Lower leg skin (tissue), 4 donors: ENCODE results near the gene RPL31. TPM values are rescaled to one million over a fixed set of nuclear protein-coding genes. Genes with fewer than 3 reads are reported as not detected.

ENCODE experiments used
- DNase-seq, 2 donors: peaks; one replicate each; pipeline ENCODE4 v3.0.0-alpha.2; 2019; ENCODE audit warnings: low spot score in 2 of 2
- H3K4me3 ChIP-seq: fragments of 200-600 bp; sonication (generic); 2 replicates; pipeline ENCODE4 v1.5.1; 2017; ENCODE audit warnings: mild to moderate bottlenecking, low read depth; ENCODE audit not compliant: poor library complexity, severe bottlenecking
- CTCF ChIP-seq, 3 donors: fragments of 450-650 bp; IDR thresholded peaks; one replicate each; pipeline ENCODE4 v1.5.1; 2016; ENCODE audit warnings: antibody characterized with exemption in 3 of 3, mild to moderate bottlenecking in 3 of 3, moderate library complexity in 2 of 3
- POLR2A ChIP-seq, 2 donors: fragments of 450-650 bp; IDR thresholded peaks; one replicate each; pipeline ENCODE4 v1.6.1; 2016 to 2017; ENCODE audit warnings: antibody characterized with exemption in 2 of 2, mild to moderate bottlenecking in 1 of 2, moderate library complexity in 1 of 2
- WGBS, 2 donors: methylation state at CpG; one replicate each; pipeline ENCODE4 v1.1.5; 2018; 5-methylcytosine and 5-hydroxymethylcytosine counted together
- intact Hi-C: fragments of 100-400 bp; cut with DNase I; formaldehyde crosslinking; loops from one replicate; pipeline ENCODE4 v1.15.0; 2023; ENCODE audit warnings: low total_unique reads
- total RNA-seq, 4 donors: library from RNA; depleted of rRNA; stranded (reverse); fragments of >200 nt; gene quantifications; one replicate each; pipeline ENCODE4 v1.1.0, GENCODE V29; 2016

Gene RPL31
- total RNA-seq, 4 donors from 2014 or later = 1,244 to 1,827 (median 1,503) TPM

- H3K4me3 ChIP-seq = no peak overlapping the region
- intact Hi-C loops = no loop called here
- 52 to 66% methylated on average over 3 of the region's 3 CpGs for WGBS, 2 donors
- TF ChIP-seq POLR2A (IDR thresholded peaks at IDR 0.05) (no peak), CTCF (IDR thresholded peaks at IDR 0.05) (no peak)
- no peak for DNase-seq
These were observed 51.0 kb downstream of the RPL31 start for GRCh38 chr2:101053117-101053516.

Other genes starting within 250 kb of the RPL31 start
- gene NPAS2, start 182.2 kb upstream of the RPL31 start, total RNA-seq = 10 to 100 TPM; 58.0 to 75.5 (median 62.1) TPM
- gene TBC1D8, start 149.1 kb downstream of the RPL31 start, total RNA-seq = 100 to 1,000 TPM in 1 of 4 donors, 10 to 100 TPM in 3; 29.4 to 102 (median 46.1) TPM